Activated CD8-positive, alpha-beta T cell treated with anti-CD3 and anti-CD28 coated beads for 36 hours (primary cell): ENCODE measurements around the gene IKZF4. TPM values are rescaled to one million over a fixed set of nuclear protein-coding genes. Genes with fewer than 3 reads are reported as not detected.
A peak's percentile ranks its signal among the peaks of the same experiment; 100 is the strongest.
"Not testable (repeated sequence)": the region's sequence is repeated elsewhere in the genome, so short reads cannot be mapped to it uniquely, and the experiment has no call there.

Experiments used
- ATAC-seq: fragments of 200-7000 bp; cut with Tn5 transposase; one replicate; pipeline ENCODE4 v1.10.0; 2021; ENCODE audit warnings: mild to moderate bottlenecking, moderate library complexity
- CTCF ChIA-PET: fragments of 350-600 bp; sonication (Branson Sonifier 250); formaldehyde crosslinking; loops from one replicate; lab custom pipeline; 2021; ENCODE audit warnings: antibody characterized with exemption; lab: Charles Lee
- POLR2A ChIA-PET: fragments of 350-600 bp; sonication (Branson Sonifier 250); formaldehyde crosslinking; loops from one replicate; lab custom pipeline; 2021; ENCODE audit warnings: antibody characterized with exemption; lab: Charles Lee
- DNase-seq: peaks from one replicate; pipeline ENCODE4 v3.0.0-alpha.2; 2020
- H3K27ac Mint-ChIP-seq: one replicate; pipeline ENCODE4 v1.8.0; 2021; ENCODE audit warnings: mild to moderate bottlenecking, mixed read lengths
- H3K27me3 Mint-ChIP-seq: one replicate; pipeline ENCODE4 v1.8.0; 2021; ENCODE audit warnings: mixed read lengths
- H3K36me3 Mint-ChIP-seq: one replicate; pipeline ENCODE4 v1.8.0; 2021; ENCODE audit warnings: low read depth, mixed read lengths
- H3K4me1 Mint-ChIP-seq: one replicate; pipeline ENCODE4 v1.8.0; 2021; ENCODE audit warnings: low read depth, mixed read lengths
- H3K4me3 Mint-ChIP-seq: one replicate; pipeline ENCODE4 v1.8.0; 2021; ENCODE audit warnings: mild to moderate bottlenecking, moderate library complexity, mixed read lengths
- H3K9me3 Mint-ChIP-seq: one replicate; pipeline ENCODE4 v1.8.0; 2021; ENCODE audit warnings: mixed read lengths
- intact Hi-C: fragments of 100-400 bp; cut with micrococcal nuclease; formaldehyde crosslinking; loops from one replicate; pipeline ENCODE4 v1.10.0; 2022
- total RNA-seq, 2 experiments: library from RNA; stranded (reverse); gene quantifications; one replicate each; pipeline ENCODE4 v1.2.3, GENCODE V29; 2021
- TF ChIP-seq, protein P1 (sequence below): fragments of 200-600 bp; IDR thresholded peaks from one replicate; pipeline ENCODE4 v1.8.0; 2022; ENCODE audit warnings: antibody characterized with exemption, mild to moderate bottlenecking

Gene IKZF4
- total RNA-seq, 2 experiments from 2014 or later: 20.5 to 20.8 TPM

GRCh38 chr12:55982319-55982936, 38.4 kb upstream of the IKZF4 start:
- intact Hi-C loops: no loop called here
- Mint-ChIP-seq H3K36me3 (peaks cover 10% of the 10 kb centered on the region), H3K9me3 (no peaks in the 10 kb centered on the region), H3K27ac (peak overlapping the region; percentile 30), H3K4me3 (no peak overlapping the region), H3K4me1 (peaks cover 10% of the 10 kb centered on the region), H3K27me3 (no peaks in the 10 kb centered on the region)
- ChIA-PET POLR2A (interaction anchor here (0.6 to 1.2 kb wide), 3 partner anchors 8 to 49 kb away, joined by 3 to 5 read pairs (median 3); partner anchors contain the start of gene RAB5B), CTCF (interaction anchor here (0.7 to 3.4 kb wide), 10 partner anchors 8 to 245 kb away, joined by 3 to 16 read pairs (median 5); partner anchors contain the start of genes RAB5B and SUOX)
- ATAC-seq: no peak
- TF ChIP-seq, protein P1, sequence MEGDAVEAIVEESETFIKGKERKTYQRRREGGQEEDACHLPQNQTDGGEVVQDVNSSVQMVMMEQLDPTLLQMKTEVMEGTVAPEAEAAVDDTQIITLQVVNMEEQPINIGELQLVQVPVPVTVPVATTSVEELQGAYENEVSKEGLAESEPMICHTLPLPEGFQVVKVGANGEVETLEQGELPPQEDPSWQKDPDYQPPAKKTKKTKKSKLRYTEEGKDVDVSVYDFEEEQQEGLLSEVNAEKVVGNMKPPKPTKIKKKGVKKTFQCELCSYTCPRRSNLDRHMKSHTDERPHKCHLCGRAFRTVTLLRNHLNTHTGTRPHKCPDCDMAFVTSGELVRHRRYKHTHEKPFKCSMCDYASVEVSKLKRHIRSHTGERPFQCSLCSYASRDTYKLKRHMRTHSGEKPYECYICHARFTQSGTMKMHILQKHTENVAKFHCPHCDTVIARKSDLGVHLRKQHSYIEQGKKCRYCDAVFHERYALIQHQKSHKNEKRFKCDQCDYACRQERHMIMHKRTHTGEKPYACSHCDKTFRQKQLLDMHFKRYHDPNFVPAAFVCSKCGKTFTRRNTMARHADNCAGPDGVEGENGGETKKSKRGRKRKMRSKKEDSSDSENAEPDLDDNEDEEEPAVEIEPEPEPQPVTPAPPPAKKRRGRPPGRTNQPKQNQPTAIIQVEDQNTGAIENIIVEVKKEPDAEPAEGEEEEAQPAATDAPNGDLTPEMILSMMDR: no peak
- no peak for DNase-seq

DNA sequence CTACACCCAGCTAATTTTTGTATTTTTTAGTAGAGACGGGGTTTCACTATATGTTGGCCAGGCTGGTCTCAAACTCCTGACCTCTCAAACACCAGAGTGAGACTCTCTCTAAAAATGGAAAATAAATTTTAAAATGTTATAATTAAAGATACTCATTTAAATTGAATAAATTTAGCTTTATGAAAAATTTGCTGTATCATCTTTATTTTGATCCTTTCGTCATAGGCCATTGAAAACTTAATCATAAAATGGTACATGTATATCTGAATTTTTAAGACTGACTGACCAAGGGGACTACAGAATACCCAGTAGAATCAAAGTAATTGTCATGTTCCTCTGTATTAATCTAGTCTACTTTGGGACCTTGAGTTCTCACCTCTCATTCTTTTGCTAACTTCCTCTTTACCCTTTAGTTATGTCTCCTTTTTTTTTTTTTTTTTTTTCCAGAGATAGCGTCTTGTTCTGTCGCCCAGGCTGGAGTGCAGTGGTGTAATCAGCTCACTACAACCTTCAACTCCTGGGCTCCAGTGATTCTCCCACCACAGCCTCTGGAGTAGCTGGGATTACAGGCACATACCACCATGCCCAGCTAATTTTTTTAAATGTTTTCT, 37.5 kb upstream of the IKZF4 start:
- Mint-ChIP-seq H3K27me3 (no peaks in the 10 kb centered on the region), H3K36me3 (peaks cover 9% of the 10 kb centered on the region), H3K4me1 (peaks cover 6% of the 10 kb centered on the region), H3K27ac (no peak overlapping the region), H3K9me3 (no peaks in the 10 kb centered on the region), H3K4me3 (no peak overlapping the region)
- DNase-seq (no peak), ATAC-seq (no peak)
- CTCF ChIA-PET: interaction anchor here (0.7 to 3.4 kb wide), 7 partner anchors 9 to 245 kb away, joined by 3 to 16 read pairs (median 10); partner anchors contain the start of gene RAB5B
- POLR2A ChIA-PET: interaction anchor here (1.2 kb wide), 1 partner anchor 63 kb away, joined by 3 read pairs; no protein-coding TSS in a partner anchor
- TF ChIP-seq, protein P1: no peak
- intact Hi-C loops: no loop called here

GRCh38 chr12:55984861-55985260, 36.0 kb upstream of the IKZF4 start:
- TF ChIP-seq, protein P1: no peak
- DNase-seq (no peak), ATAC-seq (no peak)
- Mint-ChIP-seq H3K4me1 (peaks cover 2% of the 10 kb centered on the region), H3K27me3 (no peaks in the 10 kb centered on the region), H3K36me3 (peaks cover 12% of the 10 kb centered on the region), H3K4me3 (no peak overlapping the region), H3K9me3 (no peaks in the 10 kb centered on the region), H3K27ac (no peak overlapping the region)
- ChIA-PET POLR2A (interaction anchor here (2.4 kb wide), 1 partner anchor 10 kb away, joined by 8 read pairs; the partner anchor contains the start of gene RAB5B), CTCF (interaction anchor here (0.7 to 3.4 kb wide), 7 partner anchors 10 to 247 kb away, joined by 3 to 33 read pairs (median 5); partner anchors contain the start of gene RAB5B)
- intact Hi-C loops: no loop called here

DNA sequence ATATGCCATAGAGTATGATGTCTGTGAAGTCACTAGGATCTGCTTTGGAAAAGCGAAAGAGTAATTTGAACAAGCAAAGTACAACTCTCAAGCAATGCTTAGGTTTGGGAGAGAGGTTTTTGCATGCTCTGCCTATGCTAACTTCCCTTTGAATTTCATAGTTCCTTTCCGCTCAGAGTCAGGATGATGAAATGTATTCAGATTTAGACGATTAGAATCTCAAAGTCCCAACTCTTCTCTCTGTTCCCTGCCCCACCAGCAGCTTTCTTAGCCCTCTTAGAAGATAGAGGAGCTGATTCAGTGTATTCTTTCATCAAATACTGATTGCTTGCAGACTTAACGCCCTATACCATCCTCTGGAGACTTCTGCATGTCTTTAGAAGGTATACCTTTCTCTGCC, 35.5 kb upstream of the IKZF4 start:
- no peak for DNase-seq
- intact Hi-C loops: no loop called here

DNA sequence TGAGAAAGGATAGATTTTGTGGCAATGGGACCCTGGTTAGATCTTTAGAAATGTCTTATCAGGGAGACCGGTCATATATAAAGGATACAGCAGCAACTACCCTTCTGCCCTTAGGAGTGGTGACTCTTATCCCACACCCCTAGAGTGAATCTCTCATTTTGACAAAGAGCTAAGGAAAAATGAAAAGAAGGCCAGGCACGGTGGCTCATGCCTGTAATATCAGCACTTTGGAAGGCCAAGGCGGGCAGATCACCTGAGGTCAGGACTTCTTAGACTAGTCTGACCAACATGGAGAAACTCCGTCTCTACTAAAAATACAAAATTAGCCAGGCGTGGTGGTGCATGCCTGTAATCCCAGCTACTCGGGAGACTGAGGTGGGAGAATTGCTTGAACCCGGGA, 34.9 kb upstream of the IKZF4 start:
- H3K36me3 Mint-ChIP-seq: peaks cover 19% of the 10 kb centered on the region

More for the DNA sequence above, 35.5 kb upstream of the IKZF4 start:
- TF ChIP-seq, protein P1: no peak
- ATAC-seq: no peak
- ChIA-PET POLR2A (interaction anchor here (2.4 kb wide), 1 partner anchor 11 kb away, joined by 8 read pairs; the partner anchor contains the start of gene RAB5B), CTCF (interaction anchor here (1.1 to 3.4 kb wide), 6 partner anchors 10 to 247 kb away, joined by 3 to 33 read pairs (median 4); partner anchors contain the start of gene RAB5B)
- Mint-ChIP-seq H3K27ac (no peak overlapping the region), H3K4me1 (peaks cover 2% of the 10 kb centered on the region), H3K36me3 (peaks cover 14% of the 10 kb centered on the region), H3K4me3 (no peak overlapping the region), H3K27me3 (no peaks in the 10 kb centered on the region), H3K9me3 (no peaks in the 10 kb centered on the region)

More for the DNA sequence above, 34.9 kb upstream of the IKZF4 start:
- ChIA-PET POLR2A (interaction anchor here (1.6 to 2.4 kb wide), 2 partner anchors 11 to 59 kb away, joined by 3 to 8 read pairs; partner anchors contain the start of gene RAB5B), CTCF (interaction anchor here (1.1 to 3.4 kb wide), 5 partner anchors 9 to 248 kb away, joined by 3 to 33 read pairs (median 5); partner anchors contain the start of gene RAB5B)
- H3K9me3 Mint-ChIP-seq, H3K27me3 Mint-ChIP-seq, H3K4me3 Mint-ChIP-seq, DNase-seq, ATAC-seq, H3K4me1 Mint-ChIP-seq, intact Hi-C loops, H3K27ac Mint-ChIP-seq: not testable (repeated sequence)
